Measurements from ENCODE around the gene BID. TPM values are rescaled to one million over a fixed set of nuclear protein-coding genes. Genes with fewer than 3 reads are reported as not detected.

The BID gene
- total RNA-seq, 4 donors from 2014 or later: 4.6 to 18.3 (median 14.9) TPM

GRCh38 chr22:17753401-17753989 lies 20.8 kb downstream of the BID start:
- Histone ChIP-seq H3K36me3 (no peaks in the 10 kb centered on the region), H3K4me3 (replicated peaks in 1 of 3) (no peak overlapping the region), H3K9me3 (no peaks in the 10 kb centered on the region), H3K27me3 (no peaks in the 10 kb centered on the region), H3K27ac (no peak overlapping the region), H3K4me1 (no peaks in the 10 kb centered on the region)
- DNase-seq: no peak
- intact Hi-C loops (cut with DNase I): no loop called here
- TF ChIP-seq CTCF (IDR thresholded peaks at IDR 0.05) (no peak), POLR2A (IDR thresholded peaks at IDR 0.05) (no peak)
- 79 to 95% methylated on average over 9 to 10 of the region's 13 CpGs for WGBS, 2 donors

- Histone ChIP-seq H3K36me3 (no peaks in the 10 kb centered on the region), H3K4me3 (replicated peaks in 1 of 3) (no peak overlapping the region), H3K27me3 (no peaks in the 10 kb centered on the region), H3K27ac (no peak overlapping the region), H3K4me1 (no peaks in the 10 kb centered on the region), H3K9me3 (no peaks in the 10 kb centered on the region)
- intact Hi-C loops (cut with DNase I): no loop called here
- 70 to 88% methylated on average over 3 to 4 of the region's 6 CpGs for WGBS, 2 donors
- DNase-seq: no peak
- TF ChIP-seq POLR2A (IDR thresholded peaks at IDR 0.05): no peak
These were observed 22.7 kb downstream of the BID start for GRCh38 chr22:17751596-17751995.

GRCh38 chr22:17749605-17750395 lies 24.5 kb downstream of the BID start:
- no peak for TF ChIP-seq CTCF (IDR thresholded peaks at IDR 0.05)
- TF ChIP-seq POLR2A (IDR thresholded peaks at IDR 0.05): no peak
- Histone ChIP-seq H3K9me3 (no peaks in the 10 kb centered on the region), H3K4me1 (no peaks in the 10 kb centered on the region), H3K27ac (no peak overlapping the region), H3K36me3 (no peaks in the 10 kb centered on the region), H3K27me3 (no peaks in the 10 kb centered on the region), H3K4me3 (replicated peaks in 1 of 3) (no peak overlapping the region)
- 86 to 88% methylated on average over 30 to 34 of the region's 35 CpGs for WGBS, 2 donors
- no peak for DNase-seq
- intact Hi-C loops (cut with DNase I): no loop called here

GRCh38 chr22:17748555-17749353 lies 25.5 kb downstream of the BID start:
- H3K4me3 ChIP-seq (replicated peaks in 1 of 3): no peak overlapping the region
- no peaks in the 10 kb centered on the region for H3K36me3 ChIP-seq
- 70 to 79% methylated on average over 38 to 39 of the region's 40 CpGs for WGBS, 2 donors
- no peak overlapping the region for H3K27ac ChIP-seq
- intact Hi-C loops (cut with DNase I): no loop called here
- no peaks in the 10 kb centered on the region for H3K4me1 ChIP-seq
- H3K27me3 ChIP-seq: no peaks in the 10 kb centered on the region
- TF ChIP-seq CTCF (IDR thresholded peaks at IDR 0.05) (no peak), POLR2A (IDR thresholded peaks at IDR 0.05) (no peak)
- DNase-seq: no peak
- no peaks in the 10 kb centered on the region for H3K9me3 ChIP-seq

GRCh38 chr22:17746916-17747315 lies 27.4 kb downstream of the BID start:
- Histone ChIP-seq H3K9me3 (no peaks in the 10 kb centered on the region), H3K4me3 (replicated peaks in 1 of 3) (no peak overlapping the region), H3K4me1 (no peaks in the 10 kb centered on the region), H3K27me3 (no peaks in the 10 kb centered on the region), H3K36me3 (no peaks in the 10 kb centered on the region), H3K27ac (no peak overlapping the region)
- no peak for TF ChIP-seq CTCF (IDR thresholded peaks at IDR 0.05)
- TF ChIP-seq POLR2A (IDR thresholded peaks at IDR 0.05): no peak
- 94 to 95% methylated on average over 10 of the region's 10 CpGs for WGBS, 2 donors
- intact Hi-C loops (cut with DNase I): no loop called here
- no peak for DNase-seq
